GM12878 (cell line): ENCODE data around the gene ST8SIA1. TPM values are rescaled to one million over a fixed set of nuclear protein-coding genes. Genes with fewer than 3 reads are reported as not detected.

Source experiments
- ATAC-seq: fragments of 200-7000 bp; cut with Tn5 transposase; 3 replicates; pipeline ENCODE4 v1.9.1; 2020; ENCODE audit warnings: mild to moderate bottlenecking, moderate library complexity
- BruUV-seq: library from RNA; stranded (reverse); fragments of 400-500 nt; replicated peaks from 2 replicates; lab custom pipeline; 2021; lab: Mats Ljungman, UMichigan
- CTCF ChIA-PET: fragments of 300-600 bp; sonication (Branson Sonifier 250); formaldehyde crosslinking; extraction: SDS; loops from one replicate; lab custom pipeline; 2021; ENCODE audit warnings: inconsistent platforms; lab: Yijun Ruan, JAX
- POLR2A ChIA-PET: fragments of 350-600 bp; formaldehyde crosslinking; extraction: SDS; loops from one replicate; lab custom pipeline; 2021; ENCODE audit warnings: inconsistent platforms; lab: Charles Lee
- RAD21 ChIA-PET: fragments of 300-600 bp; sonication (Branson Sonifier 250); formaldehyde crosslinking; loops from one replicate; lab custom pipeline; 2023; ENCODE audit warnings: antibody characterized with exemption; ENCODE audit not compliant: unreplicated experiment; lab: Charles Lee
- SMC1A ChIA-PET: fragments of 300-600 bp; sonication (Branson Sonifier 250); formaldehyde crosslinking; loops from one replicate; lab custom pipeline; 2023; ENCODE audit not compliant: unreplicated experiment, uncharacterized antibody; lab: Charles Lee
- DNase-seq: peaks from one replicate; pipeline ENCODE4 v3.0.0-alpha.2; 2011; ENCODE audit warnings: low read depth, low spot score
- FAIRE-seq: peaks from 3 replicates; lab custom pipeline; 2011; peaks lifted over from hg19 to GRCh38; lab: Jason Lieb, UNC
- H2AFZ ChIP-seq: 2 replicates; pipeline ENCODE4 v1.6.0; 2011; ENCODE audit warnings: low read depth, low read length, control low read depth; ENCODE audit not compliant: control insufficient read depth
- H3K27ac ChIP-seq: 2 replicates; pipeline ENCODE4 v1.5.1; 2011; ENCODE audit warnings: control low read depth; ENCODE audit not compliant: control insufficient read depth, insufficient read depth
- H3K27me3 ChIP-seq, 2 experiments: replicated peaks in 1 of 2; 2 replicates each; pipeline versions ENCODE4 v1.6.0 to v1.6.1; 2011; ENCODE audit warnings: low read length in 1 of 2; ENCODE audit not compliant: control insufficient read depth in 2 of 2, insufficient read depth in 2 of 2
- H3K36me3 ChIP-seq, 2 experiments: 2 replicates each; pipeline ENCODE4 v1.5.1; 2011; ENCODE audit warnings: low read length in 1 of 2; ENCODE audit not compliant: control insufficient read depth in 2 of 2, insufficient read depth in 2 of 2
- H3K4me1 ChIP-seq: 2 replicates; pipeline ENCODE4 v1.6.1; 2011; ENCODE audit warnings: mild to moderate bottlenecking, low read length, moderate library complexity, mixed read lengths; ENCODE audit not compliant: control insufficient read depth, insufficient read depth
- H3K4me2 ChIP-seq: 2 replicates; pipeline ENCODE4 v1.6.0; 2011; ENCODE audit warnings: control low read depth; ENCODE audit not compliant: control insufficient read depth, insufficient read depth
- H3K4me3 ChIP-seq: fragments of 200-600 bp; sonication (generic); 2 replicates; pipeline ENCODE4 v1.5.1; 2016
- H3K79me2 ChIP-seq: 2 replicates; pipeline ENCODE4 v1.6.0; 2011; ENCODE audit warnings: low read length; ENCODE audit not compliant: control insufficient read depth, insufficient read depth
- H3K9ac ChIP-seq: 2 replicates; pipeline ENCODE4 v1.8.0; 2011; ENCODE audit warnings: low read length, control low read depth, mixed read lengths; ENCODE audit not compliant: control insufficient read depth, insufficient read depth
- H3K9me3 ChIP-seq: replicated peaks from 3 replicates; pipeline ENCODE4 v1.5.1; 2011; ENCODE audit warnings: mild to moderate bottlenecking, low read length; ENCODE audit not compliant: control insufficient read depth, insufficient read depth
- H4K20me1 ChIP-seq: 2 replicates; pipeline ENCODE4 v1.6.0; 2011; ENCODE audit not compliant: control insufficient read depth, insufficient read depth
- DPF2 ChIP-seq: fragments of 450-650 bp; IDR thresholded peaks from 2 replicates; pipeline ENCODE4 v1.6.1; 2017; ENCODE audit warnings: mild to moderate bottlenecking
- EED ChIP-seq: sonication (generic); IDR thresholded peaks from 2 replicates; pipeline ENCODE4 v1.6.1; 2016; ENCODE audit warnings: antibody characterized with exemption, low read depth
- JUND ChIP-seq: IDR thresholded peaks from 2 replicates; pipeline ENCODE4 v1.6.1; 2012; ENCODE audit warnings: low read depth, mild to moderate bottlenecking, low read length, improper control_type of control experiment, moderate library complexity
- MEF2A ChIP-seq: IDR thresholded peaks from 2 replicates; pipeline ENCODE4 v1.6.1; 2011; ENCODE audit warnings: low read depth, mild to moderate bottlenecking, low read length, moderate library complexity; ENCODE audit not compliant: insufficient read depth
- NFYA ChIP-seq: IDR thresholded peaks from 2 replicates; pipeline ENCODE4 v1.6.1; 2011; ENCODE audit warnings: low read depth, mild to moderate bottlenecking, low read length, improper control_type of control experiment, borderline replicate concordance
- NR2F1 ChIP-seq: fragments of 450-650 bp; conservative IDR thresholded peaks from 2 replicates; pipeline ENCODE4 v1.6.1; 2017; ENCODE audit warnings: mild to moderate bottlenecking
- PRDM15 ChIP-seq: fragments of 450-650 bp; formaldehyde crosslinking; IDR thresholded peaks from 2 replicates; pipeline ENCODE4 v1.4.0; 2020; ENCODE audit warnings: mild to moderate bottlenecking, moderate library complexity
- RAD51 ChIP-seq: fragments of 450-650 bp; IDR thresholded peaks from 2 replicates; pipeline ENCODE4 v1.6.1; 2016; ENCODE audit warnings: moderate library complexity, mild to moderate bottlenecking, inconsistent platforms
- SPI1 ChIP-seq: IDR thresholded peaks from 2 replicates; pipeline ENCODE4 v1.6.1; 2011; ENCODE audit warnings: low read depth, mild to moderate bottlenecking, low read length, moderate library complexity, borderline replicate concordance; ENCODE audit not compliant: insufficient read depth
- ZZZ3 ChIP-seq: IDR thresholded peaks from 2 replicates; pipeline ENCODE4 v1.6.1; 2011; ENCODE audit warnings: low read depth; ENCODE audit not compliant: control insufficient read depth, insufficient read length
- WGBS: methylation state at CpG from one replicate; pipeline ENCODE4 v1.1.6; 2016; ENCODE audit warnings: low lambda C conversion rate; ENCODE audit not compliant: insufficient replicate concordance, insufficient coverage; ENCODE audit errors: missing lambda C conversion rate; 5-methylcytosine and 5-hydroxymethylcytosine counted together
- in situ Hi-C: fragments of 300-500 bp; cut with MboI; formaldehyde crosslinking; loops from 9 replicates; pipeline ENCODE4 v1.14.3; 2018; ENCODE audit warnings: mixed read lengths
- intact Hi-C: fragments of 100-400 bp; cut with micrococcal nuclease; formaldehyde crosslinking; loops from one replicate; pipeline ENCODE4 v1.14.2; 2022; ENCODE audit not compliant: unreplicated experiment
- polyA plus RNA-seq, 11 experiments: library from polyadenylated mRNA; depleted of rRNA in 4 of 11; unstranded in 6 of 11; stranded (reverse) in 5 of 11; fragments of >200 nt; fragmentation: Nextera tagmentation in 4 of 11; fragmentation: Illumina TruSeq in 1 of 11; extraction: Ambion mirVana in 4 of 11; extraction: Trizol in 1 of 11; gene quantifications; 1 replicate in 1 of 11; 2 replicates in 10 of 11; pipeline versions ENCODE4 v1.2.1 to v1.2.3, GENCODE V29; 2011 to 2016; ENCODE audit warnings: inconsistent platforms in 2 of 11, missing spikeins in 2 of 11, low read depth in 1 of 11
- total RNA-seq, 4 experiments: library from RNA; depleted of rRNA in 3 of 4; stranded (reverse); fragments of >200 nt in 3 of 4; fragmentation: Illumina TruSeq in 1 of 4; extraction: Trizol in 1 of 4; gene quantifications; 2 replicates each; pipeline versions ENCODE4 v1.2.1 to v1.2.3, GENCODE V29; 2013 to 2021

The ST8SIA1 gene
- total and polyA plus RNA-seq, 10 of the 15 experiments (the other 5 are each of a cell fraction or from before 2014, with no cell fraction given) = 0.23 to 0.35 (median 0.23) TPM; not detected in 7

- FAIRE-seq = no peak
- Histone ChIP-seq H3K79me2 (no peaks in the 10 kb centered on the region), H3K27me3 (no peaks in the 10 kb centered on the region), H3K9ac (no peak overlapping the region), H3K27ac (no peak overlapping the region), H3K4me2 (no peak overlapping the region), H3K9me3 (no peaks in the 10 kb centered on the region), H4K20me1 (no peaks in the 10 kb centered on the region), H3K4me3 (no peak overlapping the region), H3K4me1 (no peaks in the 10 kb centered on the region), H3K36me3 (no peaks in the 10 kb centered on the region), H2AFZ (no peak overlapping the region)
- ChIA-PET SMC1A (no interaction called here), CTCF (interaction anchor here (1.1 kb wide), 1 partner anchor 65 kb away, joined by 3 read pairs; no protein-coding TSS in a partner anchor), POLR2A (interaction anchor here (0.6 kb wide), 1 partner anchor 38 kb away, joined by 4 read pairs; no protein-coding TSS in a partner anchor), RAD21 (no interaction called here)
- in situ Hi-C loops (no loop called here), intact Hi-C loops (no loop called here)
- no TSS peak for BruUV-seq
- no peak for DNase-seq
- 38% methylated on average over 4 of the region's 4 CpGs for WGBS
- no peak for ATAC-seq
- TF ChIP-seq RAD51 (no peak), SPI1 (peak; percentile 28; the same call in 1 of the 2 replicates)
Observed at GRCh38 chr12:22325218-22325617, 9.3 kb downstream of the ST8SIA1 start.

GRCh38 chr12:22322091-22322490 is 12.4 kb downstream of the ST8SIA1 start:
- no peak for TF ChIP-seq NR2F1
- TF ChIP-seq EED = no peak
- TF ChIP-seq NFYA = no peak
- TF ChIP-seq MEF2A = no peak
- TF ChIP-seq ZZZ3 = no peak
- TF ChIP-seq JUND = no peak
- no peak for TF ChIP-seq PRDM15 (CRISPR knock-in tag)
- no peak for TF ChIP-seq DPF2
- Histone ChIP-seq H3K4me3 (no peak overlapping the region), H3K4me1 (no peaks in the 10 kb centered on the region), H3K4me2 (no peak overlapping the region), H3K79me2 (no peaks in the 10 kb centered on the region), H3K36me3 (no peaks in the 10 kb centered on the region), H3K27me3 (no peaks in the 10 kb centered on the region), H3K27ac (no peak overlapping the region), H2AFZ (no peak overlapping the region), H3K9me3 (no peaks in the 10 kb centered on the region), H3K9ac (no peak overlapping the region), H4K20me1 (no peaks in the 10 kb centered on the region)
- BruUV-seq = no TSS peak
- POLR2A ChIA-PET = no interaction called here
- RAD21 ChIA-PET = no interaction called here
- CTCF ChIA-PET = interaction anchor here (1.1 kb wide), 1 partner anchor 12 kb away, joined by 4 read pairs; no protein-coding TSS in a partner anchor
- intact Hi-C loops (no loop called here), in situ Hi-C loops (no loop called here)
- no peak for ATAC-seq
- DNase-seq = no peak
- 75% methylated on average over 6 of the region's 6 CpGs for WGBS
- no peak for FAIRE-seq
- SMC1A ChIA-PET = no interaction called here
